ENCODE data around the gene TBC1D5.
"Not testable (repeated sequence)": the region's sequence is repeated elsewhere in the genome, so short reads cannot be mapped to it uniquely, and the experiment has no call there.

Gene TBC1D5

GRCh38 chr3:17742102-17742879 lies at the start of gene TBC1D5:
TBC1D5 (minus strand) TSS chr3:17742631; CDS start chr3:17508570, 234,061 bp downstream.
- peak; percentile 83 for DNase-seq

GRCh38 chr3:17783426-17783825 lies 41.0 kb upstream of the TBC1D5 start:
- no peak for DNase-seq

GRCh38 chr3:17782751-17783150 lies 40.3 kb upstream of the TBC1D5 start:
- DNase-seq = no peak

- DNase-seq = not testable (repeated sequence)
These were observed 37.9 kb upstream of the TBC1D5 start for GRCh38 chr3:17780369-17780768.

- not testable (repeated sequence) for DNase-seq
These were observed 37.1 kb upstream of the TBC1D5 start for GRCh38 chr3:17779304-17780250.

GRCh38 chr3:17777326-17777725 lies 34.9 kb upstream of the TBC1D5 start:
- not testable (repeated sequence) for DNase-seq

- DNase-seq = no peak
These were observed 32.6 kb upstream of the TBC1D5 start for GRCh38 chr3:17775073-17775472.

GRCh38 chr3:17774180-17774910 lies 31.9 kb upstream of the TBC1D5 start:
- not testable (repeated sequence) for DNase-seq

GRCh38 chr3:17772556-17772955 lies 30.1 kb upstream of the TBC1D5 start:
- no peak for DNase-seq

- DNase-seq = no peak
These were observed 29.0 kb upstream of the TBC1D5 start for GRCh38 chr3:17771177-17772017.

GRCh38 chr3:17770682-17771081 lies 28.3 kb upstream of the TBC1D5 start:
- DNase-seq = no peak

- DNase-seq = no peak
These were observed 23.5 kb upstream of the TBC1D5 start for GRCh38 chr3:17765819-17766472.

- no peak for DNase-seq
These were observed 19.1 kb upstream of the TBC1D5 start for GRCh38 chr3:17761563-17761962.

GRCh38 chr3:17759901-17760300 lies 17.5 kb upstream of the TBC1D5 start:
- no peak for DNase-seq

GRCh38 chr3:17755836-17756235 lies 13.4 kb upstream of the TBC1D5 start:
- no peak for DNase-seq

GRCh38 chr3:17753632-17753992 lies 11.2 kb upstream of the TBC1D5 start:
- no peak for DNase-seq

GRCh38 chr3:17752876-17753631 lies 10.6 kb upstream of the TBC1D5 start:
- DNase-seq = no peak

- DNase-seq = no peak
These were observed 10.0 kb upstream of the TBC1D5 start for GRCh38 chr3:17752436-17752835.

- DNase-seq = no peak
These were observed 7.4 kb upstream of the TBC1D5 start for GRCh38 chr3:17749705-17750293.

- no peak for DNase-seq
These were observed 6.8 kb upstream of the TBC1D5 start for GRCh38 chr3:17749281-17749680.

GRCh38 chr3:17747890-17748247 lies 5.4 kb upstream of the TBC1D5 start:
- DNase-seq = no peak
